NCI-H2107 treated with DMSO at 0.1 percent for 48 hours (cell line): Measurements from ENCODE around the gene P4HTM.
A peak's percentile ranks its signal among the peaks of the same experiment; 100 is the strongest.

ENCODE experiments used
- DNase-seq: peaks from one replicate; lab custom pipeline; 2025; ENCODE audit not compliant: unreplicated experiment; lab: John Stamatoyannopoulos, UW

The P4HTM gene

DNA sequence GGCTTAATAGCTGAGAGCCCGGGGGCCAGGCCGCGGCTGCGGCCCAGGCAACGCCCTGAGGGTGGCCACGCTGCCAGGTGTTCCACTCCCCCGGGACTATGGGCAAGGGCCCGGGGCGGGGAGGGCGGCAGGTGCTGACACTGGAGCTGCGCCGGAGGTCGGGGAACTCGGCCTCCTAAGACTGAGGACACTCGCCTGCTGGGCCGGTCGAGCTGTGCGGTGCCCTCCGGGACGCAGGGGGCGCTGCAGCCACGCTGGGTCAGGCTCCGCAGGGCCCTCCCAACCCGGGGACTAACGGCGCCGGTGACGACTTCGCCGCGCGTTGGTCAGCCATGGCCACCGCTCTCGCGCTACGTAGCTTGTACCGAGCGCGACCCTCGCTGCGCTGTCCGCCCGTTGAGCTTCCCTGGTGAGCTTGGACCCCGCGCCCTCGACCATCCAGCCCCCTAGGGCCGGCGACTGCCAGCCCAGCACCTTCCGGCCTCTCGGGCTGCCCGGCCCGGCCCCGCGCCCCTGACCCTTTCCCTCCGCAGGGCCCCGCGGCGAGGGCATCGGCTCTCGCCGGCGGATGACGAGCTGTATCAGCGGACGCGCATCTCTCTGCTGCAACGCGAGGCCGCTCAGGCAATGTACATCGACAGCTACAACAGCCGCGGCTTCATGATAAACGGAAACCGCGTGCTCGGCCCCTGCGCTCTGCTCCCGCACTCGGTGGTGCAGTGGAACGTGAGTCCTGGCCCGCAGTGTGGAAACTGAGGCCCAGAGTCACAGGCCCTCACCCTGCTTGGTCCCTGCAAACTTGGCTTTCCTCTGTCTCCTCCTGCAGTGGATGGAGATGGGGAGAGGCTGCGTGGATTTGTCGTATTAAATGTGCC lies 32.0 kb downstream of the P4HTM start, which contains the start of gene NDUFAF3:
Gene NDUFAF3, plus strand, starts transcription at position 309 of the 875 bp plus-strand sequence. Its CDS starts 24 bp downstream, at position 333.
- peak; percentile 80 for DNase-seq

DNA sequence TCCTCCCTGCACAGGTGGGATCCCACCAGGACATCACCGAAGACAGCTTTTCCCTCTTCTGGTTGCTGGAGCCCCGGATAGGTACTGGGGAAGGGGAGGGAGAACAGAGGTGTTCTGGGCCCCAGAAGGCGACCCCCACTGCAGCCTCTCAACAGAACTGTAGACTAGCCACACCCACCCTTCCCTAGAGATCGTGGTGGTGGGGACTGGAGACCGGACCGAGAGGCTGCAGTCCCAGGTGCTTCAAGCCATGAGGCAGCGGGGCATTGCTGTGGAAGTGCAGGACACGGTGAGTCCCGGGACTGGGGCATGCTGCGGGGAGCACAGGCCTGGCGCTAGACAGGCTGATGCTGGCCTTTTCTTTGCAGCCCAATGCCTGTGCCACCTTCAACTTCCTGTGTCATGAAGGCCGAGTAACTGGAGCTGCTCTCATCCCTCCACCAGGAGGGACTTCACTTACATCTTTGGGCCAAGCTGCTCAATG lies 32.7 kb downstream of the P4HTM start:
- no peak for DNase-seq

DNA sequence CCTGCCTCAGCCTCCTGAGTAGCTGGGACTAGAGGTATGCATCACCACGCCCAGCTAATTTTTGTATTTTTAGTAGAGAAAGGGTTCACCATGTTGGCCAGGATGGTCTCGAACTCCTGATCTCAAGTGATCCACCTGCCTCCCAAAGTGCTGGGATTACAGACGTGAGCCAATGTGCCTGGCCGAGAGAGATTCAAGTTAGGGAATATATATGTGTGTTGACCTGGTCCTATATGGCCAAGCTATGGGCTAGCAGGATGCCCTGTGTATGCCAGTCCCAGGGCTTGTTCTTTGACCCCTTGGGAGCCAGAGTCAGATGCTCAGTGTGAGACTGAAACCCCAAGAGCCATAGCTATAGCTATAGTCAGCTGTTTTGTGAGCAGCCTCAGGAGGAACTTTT lies 33.7 kb downstream of the P4HTM start:
- no peak for DNase-seq

DNA sequence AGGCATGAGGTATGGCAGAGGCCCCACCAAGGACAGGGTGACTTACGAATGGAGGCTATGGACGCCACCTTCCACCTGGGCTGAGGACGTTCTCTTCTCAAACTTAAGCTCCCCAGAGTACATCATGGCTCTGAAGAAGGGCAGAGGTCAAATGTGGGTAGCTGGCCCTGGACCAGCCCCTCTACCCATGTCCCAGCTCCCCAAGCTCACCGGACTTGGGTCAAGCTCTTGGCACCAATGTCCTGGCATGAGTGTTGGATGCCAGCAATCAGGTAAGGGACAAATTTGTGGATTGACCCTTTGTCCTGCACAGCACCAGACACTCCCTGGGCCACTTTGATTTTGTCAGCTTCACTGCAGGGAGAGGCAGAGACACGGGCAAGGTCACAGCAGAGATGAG lies 34.4 kb downstream of the P4HTM start:
- DNase-seq = no peak

DNA sequence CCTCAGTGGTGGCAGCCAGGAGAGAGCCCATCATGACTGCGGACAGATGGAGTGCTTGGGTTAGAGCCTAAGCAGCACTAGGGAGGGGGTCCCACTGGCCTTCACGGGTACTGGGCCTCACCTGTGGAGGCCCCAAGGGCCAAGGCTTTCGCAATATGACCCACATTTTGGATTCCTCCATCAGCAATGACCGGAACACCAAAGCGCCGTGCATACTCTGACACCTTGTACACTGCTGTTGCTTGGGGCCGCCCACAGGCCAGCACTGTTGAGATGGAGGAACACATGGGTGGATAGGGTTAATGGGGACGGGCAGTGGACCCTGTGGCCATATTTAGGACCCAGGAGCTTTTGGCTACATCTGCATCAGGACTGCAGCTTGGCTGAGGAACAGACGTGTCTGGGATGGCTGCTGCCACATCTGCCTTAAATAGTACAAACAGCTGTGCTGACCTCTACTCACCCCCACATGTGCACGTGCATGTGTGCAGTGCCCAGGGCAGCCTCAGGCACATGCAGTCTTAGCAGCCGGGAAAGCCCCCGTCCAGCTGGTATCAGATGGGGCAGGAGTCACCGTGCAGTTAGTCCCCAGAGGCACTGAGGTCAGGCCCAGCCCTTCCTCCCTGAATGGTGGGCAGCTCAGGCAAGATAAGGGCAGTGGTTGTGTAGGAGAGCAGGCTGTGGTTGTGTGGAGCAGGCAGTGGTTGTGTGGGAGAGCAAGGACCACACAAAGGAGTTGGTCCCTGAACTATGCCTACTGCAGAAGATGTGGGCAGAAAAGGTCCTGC lies 35.2 kb downstream of the P4HTM start:
- no peak for DNase-seq

DNA sequence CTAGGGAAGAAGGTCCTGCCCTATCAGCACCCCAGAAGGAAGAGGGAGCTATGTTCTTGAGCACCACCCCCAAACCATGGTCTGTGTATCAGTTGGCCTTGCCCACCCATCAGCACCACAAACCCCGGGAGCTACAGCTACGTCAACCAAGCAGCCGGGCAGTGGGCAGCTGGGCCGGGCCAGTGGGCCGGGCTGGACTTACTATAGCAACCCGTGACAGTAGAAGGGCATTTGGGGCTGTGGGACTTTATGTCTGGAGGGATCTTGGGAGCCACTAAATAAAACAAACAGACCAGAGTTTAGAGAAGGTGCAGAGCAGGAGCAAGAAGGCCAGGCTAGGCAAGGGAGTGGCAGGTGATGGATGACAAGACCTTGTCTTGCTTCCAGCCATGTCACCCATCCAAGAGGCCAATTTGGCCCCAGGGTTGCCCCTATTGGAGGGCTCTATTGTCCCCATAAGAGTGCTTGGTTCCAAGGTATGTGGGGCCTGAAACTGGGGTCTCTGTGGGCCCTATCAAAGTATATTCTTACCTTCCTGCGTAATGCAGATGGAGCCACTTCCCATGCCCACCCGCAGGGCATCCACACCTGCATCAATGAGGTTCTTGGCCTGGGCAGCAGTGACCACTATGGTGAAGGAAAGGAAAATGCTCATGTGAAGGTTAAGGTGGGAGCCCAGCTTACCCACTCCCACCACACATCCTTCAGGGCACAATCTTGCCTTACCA lies 35.9 kb downstream of the P4HTM start:
- DNase-seq = no peak

DNA sequence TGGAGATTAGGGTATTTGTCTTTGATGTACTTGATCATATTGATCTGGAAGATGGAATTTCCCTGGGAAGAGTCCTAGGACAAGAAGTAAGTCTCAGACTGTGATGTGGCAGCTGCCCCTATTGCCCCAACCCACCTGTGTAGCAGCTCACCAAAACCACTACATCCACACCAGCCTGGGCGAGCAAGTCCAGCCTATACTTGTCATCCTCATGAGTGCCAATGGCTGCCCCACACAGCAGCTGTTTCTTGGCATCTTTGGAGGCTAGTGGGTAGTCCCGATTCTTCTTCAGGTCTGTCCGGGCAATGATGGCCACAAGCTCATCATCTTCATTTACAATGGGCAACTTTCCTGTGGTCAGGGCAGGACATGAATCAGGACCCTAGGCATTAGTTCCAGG lies 36.5 kb downstream of the P4HTM start:
- DNase-seq = no peak

DNA sequence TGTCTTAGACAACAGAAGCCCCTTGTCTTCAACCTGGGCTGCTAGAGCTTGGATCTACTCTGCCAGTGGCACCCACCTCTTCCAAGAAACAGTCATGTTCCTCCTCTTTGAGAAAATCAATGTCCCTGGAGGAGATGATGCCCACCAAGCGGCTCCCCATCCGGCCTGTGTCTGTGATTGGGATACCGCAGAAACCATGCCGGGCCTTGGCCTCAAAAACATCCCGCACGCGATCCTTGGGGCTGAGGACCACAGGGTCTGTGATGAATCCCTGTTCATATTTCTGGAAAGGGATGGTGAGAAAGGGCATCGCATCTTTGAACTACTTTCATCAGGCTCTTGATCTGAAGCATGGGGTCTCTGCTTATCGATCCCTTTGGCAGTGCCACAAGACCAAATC lies 37.6 kb downstream of the P4HTM start:
- DNase-seq = no peak

DNA sequence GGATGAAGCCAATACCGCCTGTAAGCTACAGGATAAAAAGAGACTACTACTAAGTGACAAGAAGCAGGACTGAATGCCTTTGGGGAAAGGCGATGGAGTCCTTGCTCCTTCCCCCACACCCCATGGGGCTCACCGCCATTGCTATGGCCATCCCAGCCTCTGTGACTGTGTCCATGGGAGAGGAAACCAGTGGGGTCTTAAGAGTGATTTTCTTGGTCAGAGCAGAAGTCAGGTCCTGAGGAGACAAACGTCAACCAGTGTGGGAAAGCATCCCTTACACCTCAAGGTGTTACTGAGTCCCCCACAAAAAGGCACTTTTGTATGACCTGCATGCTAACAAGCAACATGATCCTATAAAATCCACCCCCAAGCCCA lies 38.2 kb downstream of the P4HTM start:
- no peak for DNase-seq

DNA sequence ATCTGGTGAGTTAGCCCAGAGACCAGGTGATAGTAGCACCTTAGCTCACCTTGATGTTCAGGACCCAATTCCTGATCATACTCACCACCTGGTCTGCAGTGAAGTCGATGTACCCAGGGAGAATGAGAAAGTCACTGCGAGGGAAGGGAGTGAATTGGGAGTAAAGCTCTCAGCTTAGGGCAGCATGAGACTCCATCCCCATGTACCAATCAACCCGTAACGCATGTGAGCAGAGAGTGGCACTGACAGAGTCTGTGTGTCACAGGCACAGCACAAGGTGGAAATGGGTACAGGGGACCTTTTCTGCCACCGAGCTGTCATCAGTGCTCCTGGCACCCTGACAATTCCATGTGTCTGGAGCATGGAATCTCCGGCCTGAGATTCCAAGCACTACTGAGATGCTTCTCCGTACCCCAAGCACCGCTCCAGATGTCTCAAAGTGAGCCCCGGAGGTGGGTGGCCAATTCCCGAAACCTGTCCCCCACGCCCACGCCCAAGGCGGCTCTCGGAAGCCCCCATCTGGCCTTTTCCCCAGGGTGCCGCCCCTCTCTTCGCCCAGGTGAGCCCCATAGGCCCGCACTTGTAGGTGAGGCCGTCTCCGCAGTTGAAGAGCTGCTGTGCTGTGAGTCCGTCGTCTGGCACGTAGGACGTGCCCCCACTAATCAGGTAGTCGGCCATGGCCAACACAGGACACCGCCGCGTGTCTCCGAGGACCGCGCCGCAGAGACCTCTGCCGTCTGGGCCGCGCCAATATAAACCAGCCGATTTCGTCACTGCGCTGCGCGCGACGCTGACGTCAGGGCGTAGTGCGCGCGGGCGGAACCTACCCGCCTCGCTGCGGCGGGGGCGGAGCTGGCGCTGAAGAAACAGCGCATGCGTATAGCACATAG lies 38.9 kb downstream of the P4HTM start, which contains the start of gene IMPDH2:
Gene IMPDH2, minus strand, starts transcription at position 726 of the 890 bp plus-strand sequence. Its CDS starts 48 bp downstream, at position 678.
- peak; percentile 62 for DNase-seq

DNA sequence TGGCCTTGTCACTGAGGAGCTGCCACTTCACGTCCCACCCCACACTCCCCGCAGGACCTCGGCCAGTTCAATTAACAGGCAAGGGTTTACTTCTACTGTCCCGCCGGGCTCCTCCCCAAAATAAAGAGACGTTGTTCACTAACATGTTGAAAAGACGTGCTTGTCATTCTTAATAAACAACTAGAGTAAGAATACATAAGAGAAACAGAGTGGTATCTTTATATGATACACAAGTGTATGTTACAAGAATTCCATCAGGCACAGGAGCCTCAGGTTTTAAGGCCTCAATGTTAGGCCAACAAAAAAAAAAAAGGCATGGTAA lies 39.5 kb downstream of the P4HTM start:
- DNase-seq = no peak

DNA sequence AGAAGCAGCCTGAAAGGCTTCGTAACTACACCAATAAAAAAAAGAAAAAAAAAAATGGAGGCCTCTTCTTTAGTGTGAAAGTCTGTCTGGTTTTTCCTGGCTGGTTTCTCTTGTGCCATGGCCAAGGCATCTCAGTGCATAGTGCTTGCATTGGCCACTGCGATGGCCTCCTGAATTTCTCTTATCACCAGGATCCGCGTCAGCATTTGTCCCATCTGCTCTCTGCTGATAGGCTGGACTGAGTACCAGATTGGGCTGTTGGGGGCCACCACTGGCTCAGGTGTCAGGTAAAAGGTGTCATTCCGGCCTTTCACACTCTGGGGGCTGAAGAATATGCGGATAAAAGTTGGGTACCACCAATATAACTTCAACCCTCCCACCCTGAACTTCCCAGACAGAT lies 40.3 kb downstream of the P4HTM start:
- DNase-seq = no peak

DNA sequence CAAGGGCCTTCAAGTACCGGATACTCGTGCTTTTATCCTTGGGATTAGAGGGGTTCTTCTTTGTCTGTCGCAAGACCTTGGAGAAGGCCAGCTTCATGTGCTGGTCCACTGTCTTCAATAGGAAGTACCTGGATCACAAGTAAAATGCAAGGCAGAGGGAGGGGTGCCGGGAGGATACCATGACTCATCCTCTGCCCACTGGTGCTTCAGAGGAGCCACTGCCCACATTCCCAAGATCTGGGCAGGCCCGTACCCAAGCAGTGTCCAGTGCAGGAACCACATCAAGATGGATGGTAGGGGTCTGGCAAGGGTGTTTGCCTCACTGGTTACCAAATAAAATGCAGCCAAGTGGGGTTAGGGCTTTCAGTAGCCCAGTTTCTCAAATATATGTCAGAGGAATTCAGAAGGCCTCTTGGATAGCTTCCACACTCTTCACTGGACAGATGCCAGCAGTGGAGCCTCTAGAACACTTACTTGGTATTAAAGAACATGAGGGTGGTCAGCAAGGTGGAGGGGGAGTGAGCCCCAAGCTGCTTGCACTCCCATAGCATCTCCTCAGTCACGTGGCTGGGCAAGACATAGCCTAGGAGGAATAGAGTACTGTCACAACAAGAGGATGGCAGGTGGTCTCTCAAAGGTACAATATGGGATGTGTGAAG lies 42.7 kb downstream of the P4HTM start:
- DNase-seq = no peak

DNA sequence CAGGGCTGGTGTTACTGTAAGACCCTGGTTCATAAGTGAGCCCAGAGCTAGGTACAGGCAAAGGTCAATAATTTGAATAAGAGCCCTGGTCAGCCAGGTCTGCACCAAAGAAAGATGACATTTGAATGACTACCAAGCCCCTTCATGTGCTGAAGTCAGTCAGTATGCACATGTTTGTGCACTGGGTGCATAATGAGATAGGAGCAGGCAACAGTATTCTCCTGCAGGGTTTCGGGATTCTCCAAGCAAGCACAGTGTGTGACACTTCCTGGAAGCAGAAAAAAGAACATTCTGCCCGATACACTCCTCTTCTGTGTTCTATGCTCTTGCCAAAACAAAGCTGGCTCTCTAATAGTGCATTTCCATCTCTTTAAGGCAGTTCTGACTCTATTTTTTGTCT lies 44.6 kb downstream of the P4HTM start:
- DNase-seq = no peak

DNA sequence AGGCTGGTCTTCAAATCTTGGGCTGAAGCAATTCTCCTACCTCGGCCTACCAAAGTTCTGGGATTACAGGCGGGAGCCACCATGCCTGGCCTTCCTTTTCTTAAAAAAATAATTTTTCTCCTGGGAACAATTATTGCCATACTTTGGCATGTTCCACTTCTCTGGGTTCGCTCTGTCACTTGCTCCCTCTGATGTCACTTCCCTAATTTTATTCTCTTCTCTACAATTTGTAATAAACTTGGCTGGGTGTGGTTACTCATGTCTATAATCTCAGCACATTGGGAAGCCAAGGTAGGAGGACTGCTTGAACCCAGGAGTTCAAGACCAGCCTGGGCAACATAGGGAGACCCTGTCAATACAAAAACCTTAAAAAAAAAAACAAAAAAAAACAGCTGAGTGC lies 45.2 kb downstream of the P4HTM start:
- DNase-seq = no peak

DNA sequence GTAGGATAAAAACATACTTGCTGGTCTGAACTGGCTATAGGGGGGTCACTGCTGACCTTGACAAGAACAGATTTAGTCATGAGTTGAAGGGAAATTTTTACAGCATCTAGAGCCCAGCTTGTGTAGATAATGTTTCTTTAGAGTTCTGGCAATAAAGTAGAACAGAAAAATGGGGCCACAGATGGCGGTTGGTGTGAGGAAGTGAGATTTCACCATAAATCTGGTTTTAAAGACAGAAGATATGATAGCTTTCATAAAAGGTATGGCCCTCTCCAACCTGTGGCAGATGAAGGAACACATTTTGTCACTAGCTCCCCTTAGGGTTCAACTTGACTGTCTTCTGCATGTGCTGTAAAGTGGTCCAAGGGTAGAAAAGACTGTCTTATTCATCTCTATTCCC lies 63.5 kb downstream of the P4HTM start:
- no peak for DNase-seq

DNA sequence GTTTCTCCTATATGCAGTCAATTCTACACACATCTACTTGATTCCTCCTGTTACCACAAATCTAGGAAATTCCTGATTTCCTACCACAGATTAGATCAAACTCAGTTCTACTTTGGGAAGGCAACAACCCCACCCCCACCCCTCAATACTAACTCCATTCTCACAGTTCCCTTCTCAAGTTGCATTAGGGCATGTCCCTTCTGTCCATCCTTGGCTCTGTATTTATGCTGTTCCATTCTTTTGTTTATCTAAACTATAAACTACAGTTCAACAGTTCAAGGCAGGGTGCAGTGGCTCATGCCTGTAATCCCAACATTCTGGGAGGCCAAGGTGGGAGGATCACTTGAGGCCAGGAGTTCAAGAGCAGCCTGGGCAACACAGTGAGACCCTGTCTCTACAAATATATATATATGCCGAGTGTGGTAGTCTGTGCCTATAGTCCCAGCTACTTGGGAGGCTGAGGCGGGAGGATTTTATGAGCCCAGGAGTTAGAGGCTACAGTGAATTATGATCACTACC lies 64.4 kb downstream of the P4HTM start:
- no peak for DNase-seq
